ENCODE measurements around the gene CDKN1C. TPM values are rescaled to one million over a fixed set of nuclear protein-coding genes. Genes with fewer than 3 reads are reported as not detected.

CDKN1C gene
- total and polyA plus RNA-seq, 2 of the 8 experiments (the other 6 are each of a cell fraction or from before 2014, with no cell fraction given) = 12.8 to 14.1 TPM

DNA sequence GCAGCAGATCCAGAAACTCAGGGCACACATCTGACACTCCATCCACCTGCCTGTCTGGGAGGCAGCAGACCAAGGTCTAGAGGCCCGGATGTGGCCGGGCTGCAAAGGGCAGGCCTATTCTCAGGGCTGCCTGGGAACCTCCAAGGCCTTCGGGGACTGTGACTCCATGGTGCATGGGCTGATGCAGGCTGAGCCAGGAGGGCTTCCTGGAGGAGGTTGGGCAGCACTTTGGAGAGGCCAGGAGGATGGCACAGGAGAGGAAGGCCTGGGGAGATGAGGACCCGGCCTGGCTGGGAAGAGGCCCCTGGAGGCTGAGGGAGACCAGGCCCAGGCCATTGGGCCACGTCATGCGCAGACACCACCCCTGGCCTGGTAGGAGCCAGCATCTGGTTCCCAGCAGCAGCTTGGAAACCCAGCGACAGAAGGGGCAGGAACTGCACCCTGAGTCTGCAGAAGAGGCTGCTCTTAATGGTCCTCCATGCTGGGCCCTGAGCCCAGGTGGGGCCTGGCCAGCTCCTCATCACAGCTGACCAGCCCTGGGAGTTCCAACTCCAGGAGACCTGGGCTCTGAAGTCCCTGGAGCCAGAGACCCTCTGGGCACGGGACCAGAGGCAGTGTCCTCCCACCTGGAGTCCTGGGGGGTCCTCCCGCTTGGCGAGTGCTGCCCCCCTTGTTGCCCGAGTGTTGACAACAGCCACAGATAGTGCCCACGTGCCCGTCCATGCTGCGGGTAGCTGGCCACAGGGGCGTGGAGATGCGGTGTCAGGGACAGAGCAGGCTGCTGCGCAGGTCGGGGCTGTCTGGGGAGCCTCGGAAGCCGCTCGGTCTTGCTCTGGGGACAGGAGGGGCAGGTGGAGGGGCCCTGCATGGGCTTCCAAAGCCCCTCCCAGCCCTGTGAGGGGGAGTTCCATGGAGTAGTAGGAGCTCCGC, 38.1 kb upstream of the CDKN1C start (continued):
- TF ChIP-seq POU5F1 (IDR thresholded peaks at IDR 0.05; ENCODE audit: low read depth, low read length) (no peak), RFX5 (IDR thresholded peaks at IDR 0.05; ENCODE audit: borderline replicate concordance, low read depth, low read length) (no peak), RAD21 (IDR thresholded peaks at IDR 0.05 in 1 of 2, conservative IDR thresholded peaks at IDR 0.05 in 1 of 2; ENCODE audit: low read depth in 2 of 2, low read length in 2 of 2) (no peak), PHF8 (conservative IDR thresholded peaks at IDR 0.05; ENCODE audit: low read depth, low read length) (no peak), GTF2F1 (IDR thresholded peaks at IDR 0.05; ENCODE audit: borderline replicate concordance, low read depth, low read length) (no peak), TAF7 (optimal IDR thresholded peaks at IDR 0.05; ENCODE audit: borderline replicate concordance, low read depth, low read length) (no peak), ZNF274 (IDR thresholded peaks at IDR 0.05; ENCODE audit: borderline replicate concordance, extremely low read depth, low read length) (no peak), SP2 (IDR thresholded peaks at IDR 0.05; ENCODE audit: low read length) (no peak)

Data from H1 (cell line).